GM12878 (cell line): ENCODE results near the gene FAM170B.

Source experiments
- CEBPB ChIP-seq, 2 experiments: fragments of 150-350 bp in 1 of 2; IDR thresholded peaks; 2 replicates each; pipeline ENCODE4 v1.6.1; 2012 to 2014; ENCODE audit warnings: low read depth in 2 of 2, low read length in 2 of 2, borderline replicate concordance in 1 of 2, inconsistent platforms in 1 of 2
- CREB1 ChIP-seq: IDR thresholded peaks from 2 replicates; pipeline ENCODE4 v1.6.1; 2012; ENCODE audit warnings: low read depth, mild to moderate bottlenecking, inconsistent platforms
- CTCF ChIP-seq, 3 experiments: IDR thresholded peaks in 2 of 3; conservative IDR thresholded peaks in 1 of 3; 2 replicates each; pipeline ENCODE4 v1.5.1; 2011; ENCODE audit warnings: low read depth in 3 of 3, low read length in 3 of 3, mild to moderate bottlenecking in 3 of 3, control low read depth in 2 of 3, moderate library complexity in 2 of 3, inconsistent platforms in 1 of 3, mixed read lengths in 1 of 3; ENCODE audit not compliant: control insufficient read depth in 2 of 3, insufficient read depth in 1 of 3; ENCODE audit errors: extremely low read depth in 1 of 3
- ELK1 ChIP-seq: IDR thresholded peaks from 2 replicates; pipeline ENCODE4 v1.6.1; 2012; ENCODE audit warnings: low read depth, low read length, improper control_type of control experiment
- FOS ChIP-seq: IDR thresholded peaks from 3 replicates; pipeline ENCODE4 v1.6.1; 2011; ENCODE audit warnings: borderline replicate concordance; ENCODE audit not compliant: insufficient read length; ENCODE audit errors: extremely low read depth
- POLR2A ChIP-seq: IDR thresholded peaks from 2 replicates; pipeline ENCODE4 v1.6.1; 2011; ENCODE audit warnings: low read depth, mild to moderate bottlenecking, low read length
- POLR2AphosphoS5 ChIP-seq: IDR thresholded peaks from 2 replicates; pipeline ENCODE4 v1.6.1; 2011; ENCODE audit warnings: mild to moderate bottlenecking, low read length, inconsistent platforms
- USF2 ChIP-seq: IDR thresholded peaks from 2 replicates; pipeline ENCODE4 v1.6.1; 2011; ENCODE audit warnings: low read depth, low read length, improper control_type of control experiment, borderline replicate concordance
- TF ChIP-seq, protein P1 (sequence below): IDR thresholded peaks from 2 replicates; pipeline ENCODE4 v1.6.1; 2011; ENCODE audit warnings: low read depth, mild to moderate bottlenecking, low read length, moderate library complexity, borderline replicate concordance; ENCODE audit errors: extremely low read depth

DNA sequence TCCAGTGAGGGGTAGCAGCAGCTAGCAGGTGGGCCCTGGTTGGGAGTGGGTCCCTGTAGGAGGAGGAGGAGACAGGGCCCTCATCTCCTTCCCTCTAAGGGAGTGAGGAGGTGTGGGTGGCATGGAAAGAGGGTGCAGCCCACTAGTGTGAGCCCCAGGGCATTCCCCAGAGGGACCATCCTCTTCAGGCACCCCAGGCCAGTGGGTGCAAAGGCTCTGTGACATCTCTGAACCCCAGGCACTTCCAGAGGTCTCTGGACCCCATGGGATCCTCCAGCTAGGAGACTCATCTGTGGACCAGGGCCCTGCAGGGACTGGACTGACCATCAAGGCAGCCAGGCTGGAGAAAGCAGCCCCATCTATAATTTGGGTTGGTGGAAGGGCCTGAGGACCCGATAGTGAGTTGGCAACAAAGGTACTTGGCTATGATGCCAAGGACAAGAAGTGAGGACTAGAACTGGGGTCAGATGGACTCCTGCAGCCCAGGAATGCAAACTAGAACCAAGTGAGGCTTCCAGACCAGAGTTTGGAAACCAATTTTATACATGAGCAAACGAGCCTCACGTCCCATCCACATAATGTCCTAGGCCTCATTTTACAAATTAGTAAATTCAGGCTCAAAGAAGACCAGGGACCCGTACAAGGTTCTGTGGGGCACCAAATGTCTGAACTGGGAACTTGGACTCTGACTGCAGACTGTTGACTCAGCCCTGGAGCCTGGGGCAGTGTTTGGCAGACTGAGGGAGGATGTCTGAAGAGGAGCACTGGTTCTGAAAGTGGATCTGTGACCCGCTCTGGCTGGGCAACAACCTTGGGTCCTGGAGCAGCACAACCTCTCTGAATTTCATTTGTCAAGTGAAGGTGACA is 17.1 kb downstream of the FAM170B start:
- no peak for TF ChIP-seq CEBPB (IDR thresholded peaks at IDR 0.05; ENCODE audit: borderline replicate concordance in 1 of 2, low read depth in 2 of 2, low read length in 2 of 2)
- TF ChIP-seq ELK1: no peak
- TF ChIP-seq CTCF (IDR thresholded peaks at IDR 0.05 in 2 of 3, conservative IDR thresholded peaks at IDR 0.05 in 1 of 3; ENCODE audit: control insufficient read depth in 2 of 3, extremely low read depth in 1 of 3, insufficient read depth in 1 of 3, low read depth in 3 of 3, low read length in 3 of 3): no peak
- TF ChIP-seq, protein P1, sequence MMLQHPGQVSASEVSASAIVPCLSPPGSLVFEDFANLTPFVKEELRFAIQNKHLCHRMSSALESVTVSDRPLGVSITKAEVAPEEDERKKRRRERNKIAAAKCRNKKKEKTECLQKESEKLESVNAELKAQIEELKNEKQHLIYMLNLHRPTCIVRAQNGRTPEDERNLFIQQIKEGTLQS: no peak
- TF ChIP-seq FOS: no peak
- TF ChIP-seq POLR2A: no peak
- no peak for TF ChIP-seq CREB1
- no peak for TF ChIP-seq USF2
- TF ChIP-seq POLR2AphosphoS5: no peak
